ENCODE results near the gene FBXW7.

FBXW7 gene

GRCh38 chr4:152509595-152510225 lies 26.2 kb downstream of the FBXW7 start:
- no peak for DNase-seq

- no peak for DNase-seq
Observed at GRCh38 chr4:152508818-152509217, 27.1 kb downstream of the FBXW7 start.

GRCh38 chr4:152508386-152508785 lies 27.5 kb downstream of the FBXW7 start:
- DNase-seq = no peak

GRCh38 chr4:152503653-152504290 lies 32.1 kb downstream of the FBXW7 start:
- DNase-seq = no peak

GRCh38 chr4:152501846-152502536 lies 33.9 kb downstream of the FBXW7 start:
- DNase-seq = no peak

GRCh38 chr4:152500800-152501434 lies 35.0 kb downstream of the FBXW7 start:
- DNase-seq = peak; percentile 42

- no peak for DNase-seq
Observed at GRCh38 chr4:152500275-152500674, 35.6 kb downstream of the FBXW7 start.

GRCh38 chr4:152499344-152499743 lies 36.5 kb downstream of the FBXW7 start:
- no peak for DNase-seq

GRCh38 chr4:152494020-152494419 lies 41.9 kb downstream of the FBXW7 start:
- DNase-seq = no peak

- no peak for DNase-seq
Observed at GRCh38 chr4:152488246-152488645, 47.6 kb downstream of the FBXW7 start.

- DNase-seq = no peak
Observed at GRCh38 chr4:152486429-152487389, 49.2 kb downstream of the FBXW7 start.

GRCh38 chr4:152485726-152486276 lies 50.1 kb downstream of the FBXW7 start:
- DNase-seq = no peak

GRCh38 chr4:152482211-152482610 lies 53.7 kb downstream of the FBXW7 start:
- no peak for DNase-seq

GRCh38 chr4:152480901-152481300 lies 55.0 kb downstream of the FBXW7 start:
- DNase-seq = no peak

GRCh38 chr4:152480326-152480725 lies 55.6 kb downstream of the FBXW7 start:
- DNase-seq = no peak

GRCh38 chr4:152479428-152480026 lies 56.4 kb downstream of the FBXW7 start:
- DNase-seq = no peak

GRCh38 chr4:152478461-152479237 lies 57.2 kb downstream of the FBXW7 start:
- DNase-seq = no peak

- DNase-seq = no peak
Observed at GRCh38 chr4:152476796-152477195, 59.1 kb downstream of the FBXW7 start.

- DNase-seq = no peak
Observed at GRCh38 chr4:152471251-152471792, 64.6 kb downstream of the FBXW7 start.

- DNase-seq = no peak
Observed at GRCh38 chr4:152468408-152468807, 67.5 kb downstream of the FBXW7 start.

GRCh38 chr4:152467101-152467500 lies 68.8 kb downstream of the FBXW7 start:
- DNase-seq = no peak
